CD4-positive, alpha-beta T cell treated with Interleukin-6 at 100 ng/mL for 8 hours (primary cell): ENCODE data around the gene NXN.
"Not testable (repeated sequence)": the region's sequence is repeated elsewhere in the genome, so short reads cannot be mapped to it uniquely, and the experiment has no call there.

Source experiments
- DNase-seq: peaks from one replicate; pipeline ENCODE4 v3.0.0-alpha.2; 2020; ENCODE audit warnings: mixed read lengths, low spot score

NXN gene

GRCh38 chr17:862582-862981, 117.0 kb downstream of the NXN start:
- DNase-seq: no peak

- DNase-seq: no peak
Measured at GRCh38 chr17:861364-861763, 118.2 kb downstream of the NXN start.

- DNase-seq: no peak
Measured at GRCh38 chr17:860805-861204, 118.8 kb downstream of the NXN start.

GRCh38 chr17:859824-860195, 119.8 kb downstream of the NXN start:
- no peak for DNase-seq

GRCh38 chr17:859061-859823, 120.3 kb downstream of the NXN start:
- DNase-seq: no peak

GRCh38 chr17:856149-856548, 123.4 kb downstream of the NXN start:
- no peak for DNase-seq

- DNase-seq: no peak
Measured at GRCh38 chr17:855569-855968, 124.0 kb downstream of the NXN start.

GRCh38 chr17:852850-853249, 126.7 kb downstream of the NXN start:
- DNase-seq: not testable (repeated sequence)

- DNase-seq: no peak
Measured at GRCh38 chr17:852349-852748, 127.2 kb downstream of the NXN start.

- no peak for DNase-seq
Measured at GRCh38 chr17:851924-852323, 127.7 kb downstream of the NXN start.

GRCh38 chr17:850851-851763, 128.5 kb downstream of the NXN start:
- no peak for DNase-seq

- DNase-seq: no peak
Measured at GRCh38 chr17:850086-850850, 129.3 kb downstream of the NXN start.

- no peak for DNase-seq
Measured at GRCh38 chr17:848402-848801, 131.2 kb downstream of the NXN start.

GRCh38 chr17:846901-847843, 132.4 kb downstream of the NXN start:
- no peak for DNase-seq

- DNase-seq: peak; percentile 12
Measured at GRCh38 chr17:841313-841712, 138.3 kb downstream of the NXN start.

- no peak for DNase-seq
Measured at GRCh38 chr17:838486-838885, 141.1 kb downstream of the NXN start.

- no peak for DNase-seq
Measured at GRCh38 chr17:836151-836550, 143.4 kb downstream of the NXN start.

GRCh38 chr17:835721-836120, 143.9 kb downstream of the NXN start:
- DNase-seq: not testable (repeated sequence)

- DNase-seq: no peak
Measured at GRCh38 chr17:835263-835662, 144.3 kb downstream of the NXN start.

- no peak for DNase-seq
Measured at GRCh38 chr17:834136-834535, 145.4 kb downstream of the NXN start.

- no peak for DNase-seq
Measured at GRCh38 chr17:830950-831349, 148.6 kb downstream of the NXN start.
